Stimulated activated CD8-positive, alpha-beta memory T cell treated with anti-CD3 and anti-CD28 coated beads, Interleukin-15, amount 100 ng/mL, for 24 hours (primary cell): ENCODE measurements around the gene SNX22.

ENCODE experiments used
- DNase-seq: peaks from one replicate; pipeline ENCODE4 v3.0.0-alpha.2; 2020; ENCODE audit warnings: low read depth

Gene SNX22

DNA sequence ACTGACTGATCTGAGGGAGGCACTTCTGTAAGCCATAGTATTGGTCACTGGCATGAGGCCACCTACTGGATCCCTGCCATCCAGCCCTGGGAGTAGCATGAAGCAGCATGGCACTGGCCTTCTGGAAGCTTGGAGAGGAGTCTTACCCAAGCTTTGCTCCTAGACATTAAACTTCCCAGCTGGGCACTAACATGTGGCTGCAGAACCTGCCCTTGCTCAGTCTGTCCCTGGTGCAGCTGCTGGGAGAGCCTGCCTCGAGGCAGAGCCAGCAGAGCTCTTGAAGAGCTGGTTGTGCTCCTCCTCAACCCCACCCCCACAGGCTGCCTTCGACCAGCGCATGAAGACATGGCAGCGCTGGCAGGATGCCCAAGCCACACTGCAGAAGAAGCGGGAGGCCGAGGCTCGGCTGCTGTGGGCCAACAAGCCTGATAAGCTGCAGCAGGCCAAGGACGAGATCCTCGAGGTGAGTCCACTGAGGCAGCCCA is 17.1 kb upstream of the SNX22 start:
- DNase-seq: no peak

DNA sequence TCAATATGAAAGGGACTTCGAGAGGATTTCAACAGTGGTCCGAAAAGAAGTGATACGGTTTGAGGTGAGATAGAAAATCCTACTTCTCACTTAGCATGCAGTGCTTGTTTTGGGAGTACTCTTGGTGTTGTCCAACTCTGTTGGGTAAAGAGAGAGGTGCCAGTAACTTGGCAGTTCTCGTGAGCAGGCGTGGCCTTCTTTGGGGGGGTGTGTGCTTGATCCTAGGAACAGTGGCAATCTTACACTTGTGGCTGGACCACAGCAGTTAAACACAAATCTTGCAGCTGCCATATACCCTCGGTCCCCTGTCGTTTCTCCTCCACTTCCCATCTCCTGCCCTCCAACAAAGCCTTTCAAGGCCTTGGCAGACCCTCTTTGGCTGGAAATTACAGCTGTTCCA is 15.2 kb upstream of the SNX22 start:
- no peak for DNase-seq

DNA sequence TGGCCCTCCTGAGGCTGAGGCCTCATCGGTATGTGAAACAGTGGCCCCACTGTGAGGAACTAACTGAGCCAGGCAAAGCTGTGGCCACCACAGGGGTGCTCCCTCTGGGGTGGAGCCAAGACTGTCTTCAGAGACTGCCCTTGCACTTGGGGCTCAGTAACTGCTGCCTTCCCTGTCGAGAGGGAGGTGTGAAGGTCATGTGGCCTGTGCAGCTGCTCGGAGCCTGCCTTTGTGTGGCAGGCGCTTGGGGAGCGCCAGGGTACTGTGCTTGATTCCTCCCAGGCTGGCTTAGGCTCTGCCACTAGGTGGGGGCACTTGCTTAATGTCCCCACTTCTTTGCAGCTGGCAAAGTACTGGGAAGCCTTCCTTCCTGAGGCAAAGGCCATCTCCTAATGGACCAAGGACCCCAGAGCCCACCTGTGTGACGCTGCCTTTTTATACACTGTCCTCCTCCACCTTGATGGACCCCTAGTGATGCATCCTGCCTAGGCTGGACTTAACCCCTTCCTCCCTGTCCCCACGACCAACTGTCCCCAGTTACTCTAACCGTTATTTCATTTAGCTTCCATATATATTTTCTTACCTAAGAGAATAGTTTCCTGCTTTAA is 14.2 kb upstream of the SNX22 start:
- no peak for DNase-seq

DNA sequence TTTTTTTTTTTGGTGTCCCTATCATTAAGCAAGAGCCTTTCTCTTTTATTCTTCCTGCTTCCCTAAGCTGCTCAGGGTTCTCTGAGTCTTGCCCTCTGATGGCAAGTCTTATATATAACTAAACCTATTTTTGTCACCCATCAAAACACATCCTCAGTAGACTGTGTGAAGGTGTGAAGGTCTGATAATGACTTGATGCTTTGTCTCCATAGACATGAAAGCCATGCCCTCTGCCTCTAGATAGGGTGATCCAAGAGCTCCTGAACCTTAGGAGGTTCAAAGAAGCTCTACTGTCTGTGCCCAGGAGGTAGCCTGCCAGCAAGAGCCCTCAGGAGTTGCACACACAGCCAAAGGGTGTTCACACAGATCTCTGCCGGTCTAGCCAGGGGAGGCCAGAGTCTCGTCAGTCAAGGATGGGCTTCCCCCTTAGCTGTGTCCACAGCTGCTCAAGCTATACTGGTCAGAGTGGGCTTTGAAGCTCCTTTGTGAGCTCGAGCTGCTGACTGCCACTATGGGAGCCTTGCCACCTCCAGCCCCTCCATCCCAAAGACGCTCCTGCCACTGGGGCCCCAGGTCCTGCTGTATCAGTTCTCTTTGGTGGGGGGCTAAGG is 13.1 kb upstream of the SNX22 start:
- no peak for DNase-seq

DNA sequence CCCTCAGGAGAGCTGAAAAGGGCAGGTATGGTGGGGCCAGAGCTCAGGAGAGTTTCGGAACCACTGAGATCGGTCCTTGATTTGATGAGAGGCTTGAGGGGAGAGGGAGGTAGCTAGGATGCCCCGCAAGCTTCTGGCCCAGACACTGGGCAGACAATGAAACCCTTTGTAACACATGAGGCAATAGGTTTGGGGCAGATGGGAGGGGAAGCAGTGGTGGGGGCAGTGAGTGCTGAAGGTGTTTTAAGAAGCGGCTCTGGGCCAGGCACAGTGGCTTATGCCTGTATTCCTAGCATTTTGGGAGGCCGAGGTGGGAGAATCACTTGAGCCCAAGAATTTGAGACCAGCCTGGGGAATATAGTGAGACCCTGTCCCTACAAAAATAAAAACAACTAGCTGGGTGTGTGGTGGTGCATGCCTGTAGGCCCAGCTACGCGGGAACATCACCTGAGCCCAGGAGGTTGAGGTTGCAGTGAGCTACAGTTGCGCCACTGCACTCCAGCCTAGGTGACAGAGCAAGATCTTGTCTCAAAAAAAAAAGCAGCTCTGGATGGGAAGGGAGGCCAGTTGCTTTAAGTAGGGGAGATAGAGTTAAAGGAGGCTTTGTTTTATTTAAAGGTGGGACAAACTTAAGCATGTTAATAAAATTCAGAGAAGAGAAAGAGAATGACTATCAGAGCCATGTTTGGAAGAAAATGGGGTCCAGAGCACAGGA is 9.6 kb upstream of the SNX22 start:
- no peak for DNase-seq

DNA sequence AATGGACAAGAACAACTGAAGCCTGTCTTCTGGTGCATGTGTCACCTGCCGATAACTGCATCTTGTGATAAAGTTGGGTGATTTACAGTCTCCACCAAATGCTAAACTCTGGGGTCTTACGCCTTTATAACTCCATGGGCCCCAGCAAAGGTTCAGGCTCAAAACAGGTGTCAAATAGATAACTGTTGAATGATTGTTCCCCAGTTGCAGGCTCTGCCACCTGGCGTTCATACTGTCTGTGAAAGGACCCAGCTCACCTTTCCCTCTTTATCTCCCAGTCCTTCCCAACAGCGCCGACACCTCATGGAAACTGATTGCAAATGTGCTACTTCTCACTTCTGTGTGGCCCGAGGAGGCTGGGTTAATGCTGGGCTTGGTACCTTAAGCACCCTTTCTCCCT is 8.3 kb upstream of the SNX22 start:
- no peak for DNase-seq

DNA sequence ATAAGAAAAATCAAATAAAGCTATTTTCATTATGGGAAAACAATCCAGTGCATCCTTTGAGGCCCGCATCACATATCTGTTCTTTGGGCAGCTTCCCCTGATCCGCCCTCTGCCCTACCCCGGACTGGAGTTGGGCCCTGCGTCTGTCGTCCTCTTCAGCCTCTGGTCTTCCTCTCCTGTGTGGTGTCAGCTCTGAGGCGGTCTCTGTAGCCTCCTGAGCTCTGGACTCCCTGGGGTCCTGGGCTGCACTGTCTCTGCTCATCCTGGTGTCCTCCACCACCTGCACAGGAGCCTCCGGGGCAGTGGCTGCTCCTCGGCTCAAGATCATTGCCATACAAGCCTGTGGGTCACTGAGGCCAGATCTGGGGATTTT is 7.4 kb upstream of the SNX22 start:
- no peak for DNase-seq

DNA sequence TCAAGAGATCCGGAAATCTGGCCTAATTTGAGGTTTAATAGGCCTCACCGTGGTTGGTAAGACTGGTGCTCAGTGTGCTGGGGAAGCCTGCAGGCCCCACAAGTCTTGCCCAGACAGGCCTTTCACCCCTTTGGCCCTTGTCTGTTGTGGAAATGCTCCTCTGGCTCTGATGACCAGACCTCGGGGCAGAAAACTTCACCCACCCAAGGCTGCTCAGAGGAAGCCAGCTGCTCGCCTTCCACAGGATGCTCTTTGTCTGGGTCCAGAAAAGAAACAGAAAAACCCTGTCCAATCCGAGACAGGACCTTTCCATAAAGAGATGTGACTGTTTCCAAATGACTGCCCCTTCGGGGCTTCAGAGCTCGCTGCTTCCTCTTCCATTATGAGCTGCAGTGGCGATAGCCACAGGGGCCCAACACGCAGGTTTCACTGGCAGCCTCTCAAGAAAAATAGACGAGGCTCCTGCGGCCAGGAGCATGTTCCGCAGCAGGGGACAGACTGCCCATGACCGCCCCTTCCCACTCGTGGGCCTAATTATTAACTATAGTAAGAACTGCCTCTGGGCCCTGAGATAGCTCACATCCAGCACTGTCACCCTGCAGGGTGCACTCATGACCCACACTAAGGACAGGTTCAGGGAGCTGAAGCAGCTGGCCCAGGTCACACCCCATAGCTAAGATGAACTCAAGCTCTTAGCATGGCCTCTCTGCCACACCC is 6.8 kb upstream of the SNX22 start:
- DNase-seq: no peak

DNA sequence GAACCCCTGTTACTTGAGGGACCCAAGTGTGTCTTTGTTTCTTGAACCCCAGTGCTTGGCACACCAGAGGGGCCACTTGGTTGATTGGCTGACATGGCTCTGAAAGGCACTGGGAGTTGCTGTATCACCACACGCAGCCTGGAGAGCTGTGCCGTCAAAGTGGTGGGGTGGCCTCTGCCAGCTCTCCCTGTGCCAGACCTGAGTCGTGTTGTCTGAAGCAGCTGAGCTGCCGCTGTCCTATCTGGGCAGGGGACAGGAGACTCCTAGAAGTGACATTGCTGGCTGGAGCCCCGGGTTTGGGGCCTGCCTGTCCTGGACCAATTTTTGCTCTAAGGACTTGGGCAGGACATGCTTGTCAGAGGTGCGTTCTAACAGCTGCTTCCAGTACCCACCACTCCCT is 5.5 kb upstream of the SNX22 start:
- no peak for DNase-seq

DNA sequence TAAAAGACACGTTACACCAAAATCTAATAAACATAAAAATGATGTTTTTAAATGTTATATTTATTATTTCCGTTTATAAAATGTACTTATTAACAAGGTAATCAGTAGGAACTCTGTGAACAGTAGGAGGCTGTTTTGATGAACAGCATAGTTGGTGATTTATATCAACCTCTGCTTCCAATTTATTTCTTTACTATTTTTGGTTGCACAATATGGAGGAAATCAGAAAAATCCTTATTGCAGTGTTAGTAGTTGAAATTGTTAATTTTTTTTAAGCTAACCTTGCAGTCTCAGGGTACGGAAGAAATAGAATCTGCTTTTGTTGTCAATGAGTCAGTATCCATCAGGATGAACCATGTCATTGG is 5.0 kb upstream of the SNX22 start:
- DNase-seq: no peak

DNA sequence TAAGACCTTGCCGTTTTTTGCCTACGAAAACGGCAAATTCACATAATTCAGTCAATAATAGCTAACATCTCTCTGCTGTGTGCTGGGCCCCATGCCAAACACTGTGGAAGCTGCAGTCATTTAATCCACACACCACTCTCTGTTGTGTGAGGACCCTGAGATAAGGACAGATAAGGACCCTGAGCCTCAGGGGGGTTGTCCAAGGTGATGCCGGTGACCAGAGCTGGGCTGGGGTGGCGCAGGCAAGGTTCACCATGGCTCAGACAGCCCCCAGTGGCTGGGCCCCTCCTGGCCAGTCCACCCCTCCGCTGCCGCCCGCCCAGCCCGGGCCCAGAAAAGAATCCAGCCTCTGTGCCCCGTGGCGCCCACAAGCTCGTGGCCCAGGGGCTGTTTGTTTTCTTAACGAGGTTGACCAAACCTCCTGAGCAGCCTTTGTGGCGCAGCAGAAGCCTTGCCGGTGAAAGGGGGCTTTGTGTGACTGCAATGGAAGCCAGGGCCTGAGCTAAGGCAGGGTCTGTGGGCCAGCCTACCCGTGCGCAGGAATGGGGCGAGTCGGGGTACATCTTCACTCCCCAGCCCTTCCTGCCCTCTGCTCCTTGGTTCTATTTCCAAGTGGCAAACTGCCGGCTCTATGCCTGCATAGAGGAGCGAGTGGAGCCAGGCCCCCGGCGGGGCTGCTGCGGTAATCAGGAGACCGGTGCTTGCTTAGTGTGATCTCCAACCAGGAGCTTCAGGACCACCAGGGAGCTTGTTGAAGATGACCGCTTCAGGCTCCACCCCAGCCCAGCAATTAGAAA is 4.4 kb upstream of the SNX22 start:
- DNase-seq: no peak

DNA sequence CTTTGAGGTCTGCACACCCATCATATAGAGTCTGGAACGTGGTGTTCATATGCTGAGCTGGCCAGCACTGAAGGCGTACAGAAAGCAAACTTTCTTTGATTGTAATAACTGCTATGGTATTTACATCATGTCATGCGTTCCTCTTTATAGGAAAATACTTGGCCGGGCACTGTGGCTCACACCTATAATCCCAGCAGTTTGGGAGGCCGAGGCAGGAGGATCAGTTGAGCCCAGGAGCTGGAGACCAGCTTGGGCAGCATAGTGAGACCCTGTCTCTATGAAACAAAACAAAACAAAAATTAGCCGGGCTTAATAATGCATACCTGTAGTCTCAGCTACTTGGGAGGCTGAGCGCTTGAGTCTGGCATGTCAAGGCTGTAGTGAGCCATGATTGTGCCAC is 3.4 kb upstream of the SNX22 start:
- DNase-seq: no peak

DNA sequence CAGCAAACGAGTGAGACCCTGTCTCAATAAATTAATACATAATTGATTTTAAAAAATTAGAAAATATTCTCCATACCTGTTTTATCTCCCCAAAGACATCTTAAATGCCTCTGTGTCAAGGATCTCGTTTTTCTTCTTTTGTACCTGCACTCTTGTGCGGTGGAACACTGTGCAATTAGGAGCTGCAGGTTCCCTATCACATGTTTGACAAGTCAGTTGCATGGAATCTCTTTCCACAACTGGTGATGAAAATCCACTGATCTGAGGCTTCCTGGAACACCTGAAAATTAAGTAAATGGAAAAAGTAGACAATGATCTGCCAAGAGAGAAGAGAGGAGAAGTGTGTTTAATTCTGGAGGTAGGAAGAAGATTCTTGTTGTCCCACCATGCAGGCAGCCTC is 3.0 kb upstream of the SNX22 start:
- no peak for DNase-seq

DNA sequence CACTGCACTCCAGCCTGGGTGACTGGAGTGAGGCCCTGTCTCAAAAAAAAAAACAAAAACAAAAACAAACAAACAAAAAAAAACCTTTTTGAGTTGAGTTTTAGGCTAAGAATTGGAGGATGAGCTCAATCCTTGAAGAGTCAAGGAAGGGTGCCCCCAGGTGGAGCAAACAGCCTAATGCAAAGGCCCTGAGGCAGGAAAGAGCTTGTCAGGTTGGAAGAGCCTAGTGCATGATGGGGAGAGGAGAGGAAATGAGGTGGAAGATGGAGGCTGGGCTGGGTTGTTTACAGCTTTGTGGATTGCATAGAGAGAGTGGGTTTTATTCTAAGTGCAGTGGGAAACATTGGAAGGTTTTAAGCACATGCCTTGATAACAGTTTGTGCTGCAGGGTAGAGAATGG is 2.1 kb upstream of the SNX22 start:
- no peak for DNase-seq

DNA sequence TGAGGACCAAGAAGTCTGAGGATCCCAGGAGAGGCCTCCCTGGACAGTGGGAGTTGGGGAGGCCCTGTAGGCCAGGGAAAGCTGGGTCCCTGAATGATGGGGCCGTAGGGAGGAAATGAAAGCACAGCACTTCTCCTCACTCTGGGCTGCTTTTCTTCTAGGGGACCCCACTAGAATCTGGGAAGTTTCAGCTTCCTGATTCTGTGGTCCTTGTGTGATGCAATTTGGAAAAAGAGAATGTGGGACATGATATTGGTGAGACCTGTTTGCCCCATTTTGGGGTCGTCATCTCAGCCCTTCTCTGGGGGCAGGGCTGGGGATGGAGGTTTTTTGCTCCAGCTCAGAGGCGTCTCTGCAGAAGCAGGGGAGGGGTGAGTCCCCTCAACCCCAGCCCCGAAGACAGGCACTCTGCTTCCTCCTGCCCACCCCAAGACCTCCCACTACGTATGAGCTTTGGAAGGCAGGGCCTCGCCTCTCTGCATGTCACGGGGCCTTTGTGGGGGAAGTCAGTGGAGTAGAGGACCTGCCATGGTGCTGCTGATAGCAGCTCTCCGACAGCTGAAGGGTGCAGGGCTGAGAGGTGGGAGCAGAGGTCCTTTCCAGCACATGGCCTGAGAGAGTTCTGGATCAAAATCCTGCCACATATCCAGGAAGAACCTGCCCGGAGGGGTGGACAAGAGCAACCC is 1.5 kb upstream of the SNX22 start:
- DNase-seq: no peak

DNA sequence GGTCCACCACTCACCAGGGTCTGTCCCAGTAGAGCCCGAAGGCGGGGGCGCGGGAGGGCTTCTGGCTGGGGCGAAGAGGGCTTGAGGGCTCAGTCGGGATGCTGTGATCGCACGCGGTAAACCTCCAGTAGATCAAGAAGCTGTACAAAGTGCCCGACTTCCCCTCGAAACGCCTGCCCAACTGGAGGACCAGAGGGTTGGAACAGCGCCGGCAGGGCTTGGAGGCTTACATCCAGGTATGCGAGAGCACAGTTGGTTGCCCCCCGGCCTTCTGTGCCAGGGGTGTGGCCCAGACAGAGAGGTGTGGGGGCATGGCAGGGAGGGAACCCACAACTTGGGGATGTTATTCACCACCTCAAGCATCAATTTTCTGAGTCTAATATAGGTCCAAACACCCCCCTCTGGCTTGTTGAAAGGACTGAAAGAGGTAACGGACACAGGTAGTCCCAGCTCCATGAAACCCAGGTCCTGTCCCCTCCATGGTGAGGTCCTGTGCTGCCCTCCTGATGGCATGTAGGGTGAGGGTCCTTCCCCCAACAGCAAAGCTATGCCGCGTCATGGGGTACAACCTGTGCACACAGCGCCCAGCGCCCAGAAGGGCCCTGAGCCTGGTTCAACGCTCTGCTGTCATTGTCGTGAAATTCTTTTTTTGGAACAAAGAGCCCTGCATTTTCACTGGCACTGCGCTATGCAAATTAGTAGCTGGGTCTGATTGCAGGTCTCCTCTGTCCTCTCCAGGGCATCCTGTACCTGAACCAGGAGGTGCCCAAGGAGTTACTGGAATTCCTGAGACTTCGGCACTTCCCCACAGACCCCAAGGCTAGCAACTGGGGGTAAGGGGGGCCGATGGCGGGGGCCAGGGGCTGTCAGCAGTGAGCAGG is 1.2 kb downstream of the SNX22 start:
- DNase-seq: no peak

DNA sequence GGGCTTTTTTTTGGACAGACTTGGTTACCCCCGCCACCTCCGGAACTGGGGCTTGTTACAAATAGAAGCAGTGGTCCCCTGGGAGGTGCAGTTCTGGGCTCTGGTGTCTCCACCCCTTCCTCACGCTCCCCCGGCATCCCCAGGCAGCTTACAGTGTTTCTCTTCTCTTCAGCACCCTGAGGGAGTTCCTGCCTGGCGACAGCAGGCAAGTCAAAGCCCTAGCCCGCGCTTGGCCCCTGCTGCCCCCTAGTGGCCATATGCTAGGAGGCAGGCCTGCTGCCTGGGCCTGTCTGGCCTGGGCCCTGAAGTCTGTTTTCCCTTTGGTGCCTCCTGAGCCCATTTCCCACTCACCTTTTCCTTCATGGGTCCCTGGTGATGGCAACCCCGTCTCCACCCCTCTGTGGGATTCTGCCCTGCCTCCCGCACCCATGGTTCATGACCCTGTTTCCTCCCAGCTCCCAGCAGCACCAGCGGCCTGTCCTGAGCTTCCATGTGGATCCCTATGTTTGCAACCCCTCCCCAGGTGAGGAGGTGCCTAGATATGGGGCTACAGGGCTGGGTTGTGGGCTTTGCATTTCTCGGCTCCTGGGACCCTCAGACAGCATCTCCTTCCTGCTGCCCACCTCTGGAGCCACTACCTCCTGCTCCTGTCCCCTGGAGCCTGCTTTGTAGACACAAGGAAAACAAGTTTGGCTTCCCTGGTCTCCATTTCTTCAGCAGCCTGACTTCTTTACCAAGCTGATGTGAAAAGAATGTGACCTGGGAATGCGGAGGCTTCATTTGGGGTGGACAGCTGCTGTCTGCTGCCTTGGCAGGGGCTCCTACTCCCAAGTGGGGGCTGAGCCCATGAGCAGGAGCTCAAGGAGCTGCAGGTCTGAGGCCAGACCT is 2.2 kb downstream of the SNX22 start:
- DNase-seq: peak; percentile 94

DNA sequence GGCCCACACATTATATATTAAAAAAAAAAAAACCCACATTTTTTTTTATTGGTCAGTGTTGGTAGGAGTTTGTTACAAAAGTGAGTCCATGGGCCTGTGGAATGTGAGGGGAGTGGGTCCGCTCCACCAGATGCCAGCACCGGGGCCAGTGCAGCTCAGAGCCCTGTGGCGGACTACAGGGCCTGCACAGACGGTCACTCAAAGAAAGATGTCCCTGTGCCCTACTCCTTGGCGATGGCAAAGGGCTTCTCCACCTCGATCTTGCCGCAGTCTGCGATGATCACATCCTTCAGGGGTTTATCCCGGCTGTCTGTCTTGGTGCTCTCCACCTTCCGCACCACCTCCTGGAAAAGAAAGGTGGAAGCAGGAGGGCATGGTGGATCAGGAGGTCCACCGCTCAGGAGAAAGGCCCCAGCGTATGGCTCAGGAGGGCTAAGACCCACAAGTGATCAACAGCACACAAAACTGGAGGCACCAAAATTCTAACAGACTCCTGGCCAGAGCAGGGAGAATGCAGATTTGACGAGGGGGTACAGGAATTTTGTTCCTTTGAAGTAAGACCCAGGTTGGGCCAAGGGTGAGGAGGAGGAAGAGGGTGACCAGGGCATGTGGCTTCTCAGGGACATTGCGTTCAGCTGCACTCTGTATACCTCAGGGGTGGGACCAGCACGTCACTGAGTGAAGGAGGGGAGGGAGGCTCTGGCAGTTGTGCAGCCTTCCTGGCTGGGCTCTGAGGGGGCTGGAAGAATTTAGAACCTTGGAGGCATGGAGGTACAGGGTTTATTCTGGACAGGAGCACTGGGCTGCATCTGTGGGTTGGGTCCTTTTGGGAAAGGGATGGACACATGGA is 4.5 kb downstream of the SNX22 start:
- no peak for DNase-seq
